A673 (cell line): ENCODE measurements around the gene CISH.

ENCODE experiments used
- CTCF ChIP-seq: fragments of 300-800, 200-600 bp; sonication (generic); conservative IDR thresholded peaks from 2 replicates; pipeline ENCODE4 v1.5.1; 2017; ENCODE audit warnings: low read depth, mild to moderate bottlenecking, antibody characterized with exemption, low read length, moderate library complexity, mixed read lengths
- EZH2 ChIP-seq: fragments of 200-600 bp; sonication (generic); IDR thresholded peaks from 2 replicates; pipeline ENCODE4 v1.6.1; 2017; ENCODE audit warnings: borderline replicate concordance, low read depth, mild to moderate bottlenecking, mixed read lengths, antibody characterized with exemption, low read length; ENCODE audit not compliant: poor library complexity, severe bottlenecking

GRCh38 chr3:50570508-50571279 is 40.9 kb downstream of the CISH start:
- TF ChIP-seq CTCF (no peak), EZH2 (no peak)
